ENCODE data around the gene SYTL5.

The SYTL5 gene

DNA sequence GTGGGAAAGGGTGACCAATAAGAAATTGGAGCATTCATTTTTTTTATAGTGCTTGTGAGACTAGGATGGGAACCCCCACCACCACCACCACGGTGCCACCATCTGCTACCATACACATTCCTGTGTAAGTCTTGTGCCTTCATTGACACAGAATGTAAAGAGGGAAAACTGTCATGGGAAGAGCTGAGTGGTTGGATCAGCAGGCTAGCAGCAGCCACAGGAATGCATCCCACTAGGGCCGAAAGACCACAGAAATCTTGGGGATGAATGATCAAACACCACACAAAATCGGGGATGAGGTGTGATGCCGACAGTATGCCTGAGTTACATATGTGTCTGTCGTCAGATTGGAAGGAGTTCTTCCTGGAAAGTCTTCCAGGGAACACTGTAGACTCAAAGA, 145.1 kb downstream of the SYTL5 start:
- no peak for DNase-seq

DNA sequence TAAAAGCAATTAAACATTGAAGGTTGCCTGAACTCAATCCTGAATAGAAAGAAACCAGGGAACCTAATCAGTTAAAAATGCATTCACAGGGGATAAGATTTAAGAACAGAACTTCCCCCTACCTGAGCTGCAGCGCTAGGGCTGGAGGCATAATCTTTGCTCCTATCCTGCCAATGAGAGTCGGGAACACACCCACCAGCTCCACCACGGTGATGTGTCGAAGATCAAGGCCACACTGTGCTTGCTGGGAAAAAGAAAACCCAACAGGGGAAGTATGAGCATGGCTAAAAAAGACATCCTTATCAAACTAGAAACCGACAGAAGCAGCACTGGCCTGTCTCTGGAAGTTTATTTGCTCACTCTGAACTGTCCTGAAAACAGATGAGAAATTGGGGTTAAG, 148.0 kb downstream of the SYTL5 start:
- no peak for DNase-seq

DNA sequence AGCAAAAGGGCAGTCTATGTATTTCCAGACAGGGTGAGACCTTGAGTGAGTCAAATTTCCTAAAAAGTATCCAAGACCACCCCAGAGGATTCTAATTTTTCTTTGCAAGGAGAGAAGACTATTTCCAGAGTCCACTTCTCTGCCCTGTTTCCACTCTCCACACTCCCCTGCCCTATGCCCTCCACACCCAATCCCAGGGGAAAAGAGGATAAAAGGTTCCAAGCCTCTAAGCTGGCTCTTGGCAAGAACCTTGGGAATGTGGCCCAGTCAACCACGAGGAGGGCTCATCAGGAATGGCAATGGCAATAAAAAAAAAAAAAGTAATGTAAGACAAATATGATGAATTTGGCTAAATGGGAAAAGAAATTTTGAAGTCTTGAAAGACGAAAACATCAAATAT, 148.5 kb downstream of the SYTL5 start:
- DNase-seq, result no peak

- no peak for DNase-seq
These were observed 150.5 kb downstream of the SYTL5 start for GRCh38 chrX:38156838-38157237.

DNA sequence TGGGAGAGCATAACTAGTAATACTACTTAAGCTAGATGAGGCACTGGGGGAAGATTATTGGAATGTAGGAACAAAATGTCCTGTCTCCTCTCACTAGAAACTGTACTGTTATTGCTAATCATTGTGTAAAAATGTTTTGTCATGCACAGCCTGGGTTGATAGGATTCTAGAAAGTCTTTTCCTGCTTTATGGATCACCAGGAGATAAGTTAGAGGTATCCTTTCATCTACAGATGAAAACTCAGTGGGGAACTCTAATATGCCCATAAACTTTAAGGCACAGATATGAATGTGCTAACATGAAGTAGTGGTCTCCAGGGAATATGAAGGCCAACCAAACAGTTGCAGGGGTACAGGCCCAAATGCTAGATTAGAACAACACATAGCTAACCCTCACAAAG, 156.8 kb downstream of the SYTL5 start:
- DNase-seq, result no peak

- no peak for DNase-seq
These were observed 158.7 kb downstream of the SYTL5 start for GRCh38 chrX:38165023-38165422.

GRCh38 chrX:38166478-38167083, 160.2 kb downstream of the SYTL5 start:
- DNase-seq, result peak in 1 of 2 experiments; percentile 71

GRCh38 chrX:38170556-38170955, 164.2 kb downstream of the SYTL5 start:
- no peak for DNase-seq

DNA sequence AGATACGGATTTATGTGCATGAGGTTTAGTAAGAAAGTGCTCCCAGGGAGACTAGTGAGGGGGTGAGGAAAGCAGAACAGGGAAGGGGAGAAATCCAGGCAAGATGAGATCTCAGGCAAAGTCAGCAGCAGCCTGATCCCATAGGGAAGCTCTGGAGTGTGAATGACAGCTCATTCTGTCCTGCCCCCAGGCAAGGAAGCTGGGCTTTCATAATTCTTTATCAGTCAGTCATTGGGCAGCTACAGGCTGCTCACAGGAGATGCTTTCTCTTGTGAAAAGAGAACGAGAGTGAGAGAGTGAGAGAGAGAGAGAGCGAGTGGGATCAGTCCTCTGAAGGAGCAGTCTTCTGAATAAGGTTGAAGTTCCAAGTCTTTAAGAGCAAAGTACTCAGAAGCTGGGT, 166.2 kb downstream of the SYTL5 start:
- DNase-seq, result no peak

DNA sequence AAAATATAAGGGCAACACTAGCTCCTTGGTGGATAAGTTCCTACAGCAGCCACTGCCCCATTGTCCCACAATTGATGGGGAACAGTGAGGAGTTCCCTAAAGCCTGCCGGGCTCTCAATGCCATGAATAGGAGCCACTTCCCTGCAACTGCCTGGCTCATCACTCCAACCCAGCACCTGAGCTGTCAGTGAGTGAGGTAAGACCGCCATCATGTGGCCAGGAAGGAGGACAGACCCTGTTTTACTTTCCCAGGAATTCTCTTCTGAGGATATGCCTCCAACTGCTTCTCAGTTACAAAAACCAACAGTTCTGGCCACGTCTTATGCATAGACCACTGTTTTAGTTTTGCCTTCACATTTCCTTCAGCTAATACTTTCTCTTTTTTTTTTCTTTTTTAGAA, 168.8 kb downstream of the SYTL5 start:
- DNase-seq, result peak; percentile 37 to 75

DNA sequence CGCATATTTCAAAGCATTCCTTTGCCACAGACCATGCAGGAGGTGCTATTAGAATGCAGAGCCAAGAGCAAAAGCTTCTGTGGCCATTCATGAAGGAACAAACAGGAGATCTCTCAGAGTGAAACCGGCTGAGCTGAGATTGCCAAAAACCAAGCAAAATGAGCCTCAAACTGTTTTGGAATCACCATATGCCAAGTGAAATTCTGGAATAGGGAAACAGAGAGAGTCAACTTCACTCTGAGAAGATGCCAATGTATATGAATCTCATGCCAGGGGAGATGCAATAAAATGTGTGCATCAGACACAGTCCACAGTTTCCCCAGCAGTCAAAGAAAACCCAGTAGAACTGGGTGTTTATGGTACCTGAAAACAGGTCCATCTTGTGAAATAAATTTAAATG, 172.0 kb downstream of the SYTL5 start:
- no peak for DNase-seq
